Activated naive CD8-positive, alpha-beta T cell treated with anti-CD3 and anti-CD28 coated beads, Interleukin-2, amount 50 U/mL, for 24 hours (primary cell): ENCODE data around the gene MRPS16.

Experiments used
- ATAC-seq: fragments of 150-1000 bp; cut with Tn5 transposase; one replicate; pipeline ENCODE4 v1.10.0; 2021
- DNase-seq: peaks from one replicate; pipeline ENCODE4 v3.0.0; 2021
- H3K27ac Mint-ChIP-seq: one replicate; pipeline ENCODE4 v1.8.0; 2021; ENCODE audit warnings: mild to moderate bottlenecking, mixed read lengths
- H3K27me3 Mint-ChIP-seq: one replicate; pipeline ENCODE4 v1.8.0; 2021; ENCODE audit warnings: mixed read lengths
- H3K36me3 Mint-ChIP-seq: one replicate; pipeline ENCODE4 v1.8.0; 2021; ENCODE audit warnings: low read depth, mixed read lengths
- H3K4me1 Mint-ChIP-seq: one replicate; pipeline ENCODE4 v1.8.0; 2021; ENCODE audit warnings: mixed read lengths
- H3K4me3 Mint-ChIP-seq: one replicate; pipeline ENCODE4 v1.8.0; 2021; ENCODE audit warnings: mild to moderate bottlenecking, moderate library complexity, mixed read lengths
- H3K9me3 Mint-ChIP-seq: one replicate; pipeline ENCODE4 v1.8.0; 2021; ENCODE audit warnings: mixed read lengths

The MRPS16 gene

GRCh38 chr10:73220989-73221388 is 31.5 kb downstream of the MRPS16 start:
- no peak for ATAC-seq
- Mint-ChIP-seq H3K9me3 (no peaks in the 10 kb centered on the region), H3K36me3 (peaks cover 19% of the 10 kb centered on the region), H3K27ac (no peak overlapping the region), H3K4me3 (no peak overlapping the region), H3K27me3 (no peaks in the 10 kb centered on the region), H3K4me1 (peaks cover 9% of the 10 kb centered on the region)
- DNase-seq = no peak

DNA sequence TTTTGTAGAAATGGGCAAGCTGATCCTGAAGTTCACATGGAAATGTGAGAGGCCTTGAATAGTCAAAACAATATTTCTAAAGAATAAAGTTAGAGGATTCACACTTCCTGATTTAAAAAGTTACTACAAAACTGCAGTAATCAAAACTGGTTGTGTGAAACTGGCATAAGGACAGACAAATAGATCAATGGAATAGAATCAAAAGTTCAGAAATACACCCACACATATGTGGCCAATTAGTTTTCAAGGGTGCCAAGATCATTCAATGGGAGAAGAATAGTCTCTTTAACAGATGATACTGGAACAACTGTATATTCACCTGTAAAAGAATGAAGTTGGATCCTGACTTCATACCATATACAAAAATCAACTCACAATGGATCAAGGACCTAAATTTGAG is 33.1 kb downstream of the MRPS16 start:
- peaks cover 9% of the 10 kb centered on the region for H3K4me1 Mint-ChIP-seq
- no peak overlapping the region for H3K27ac Mint-ChIP-seq
- no peaks in the 10 kb centered on the region for H3K27me3 Mint-ChIP-seq
- H3K9me3 Mint-ChIP-seq = no peaks in the 10 kb centered on the region
- peaks cover 29% of the 10 kb centered on the region for H3K36me3 Mint-ChIP-seq
- ATAC-seq (no peak), DNase-seq (no peak)
- no peak overlapping the region for H3K4me3 Mint-ChIP-seq

DNA sequence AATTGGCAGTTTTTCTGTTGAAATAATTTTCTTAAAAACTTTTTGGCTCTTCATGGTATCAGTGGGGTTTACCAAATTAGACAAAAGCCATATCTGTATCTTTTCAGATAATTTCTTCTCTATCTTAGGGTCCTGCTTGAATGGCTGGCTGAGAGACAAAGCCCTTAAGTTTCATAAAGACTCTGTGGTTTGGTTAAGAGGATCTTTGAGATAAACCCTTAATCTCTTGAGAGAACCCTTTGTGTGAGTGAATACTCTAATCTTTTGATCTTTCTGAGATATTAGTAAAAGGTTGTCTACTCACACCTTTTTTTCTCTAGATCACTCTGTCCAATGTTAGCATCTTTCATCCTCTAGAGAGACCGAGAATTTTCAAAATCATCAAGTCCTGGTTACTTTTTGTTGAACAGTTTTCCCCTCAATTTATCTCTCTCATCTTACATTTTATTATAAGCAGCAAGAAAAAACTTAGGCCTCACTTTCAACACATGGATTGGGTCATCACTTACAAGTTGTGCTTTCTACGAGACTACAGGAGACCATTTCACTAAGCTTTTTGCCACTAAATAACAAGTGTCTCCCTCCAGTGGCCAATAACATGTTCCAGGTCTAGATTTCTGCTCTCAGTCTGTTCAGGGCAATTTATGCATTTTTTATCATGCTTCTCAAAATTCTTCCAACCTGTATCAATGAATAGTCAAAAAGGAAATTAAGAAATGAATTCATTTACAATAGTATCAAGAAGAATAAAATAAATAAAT is 33.8 kb downstream of the MRPS16 start:
- H3K4me1 Mint-ChIP-seq = peaks cover 9% of the 10 kb centered on the region
- no peaks in the 10 kb centered on the region for H3K27me3 Mint-ChIP-seq
- ATAC-seq (no peak), DNase-seq (no peak)
- H3K9me3 Mint-ChIP-seq = no peaks in the 10 kb centered on the region
- H3K4me3 Mint-ChIP-seq = no peak overlapping the region
- H3K36me3 Mint-ChIP-seq = peaks cover 32% of the 10 kb centered on the region
- no peak overlapping the region for H3K27ac Mint-ChIP-seq

GRCh38 chr10:73217628-73218027 is 34.8 kb downstream of the MRPS16 start:
- H3K27me3 Mint-ChIP-seq = no peaks in the 10 kb centered on the region
- H3K36me3 Mint-ChIP-seq = peaks cover 35% of the 10 kb centered on the region
- H3K4me1 Mint-ChIP-seq = peaks cover 9% of the 10 kb centered on the region
- no peak overlapping the region for H3K27ac Mint-ChIP-seq
- H3K4me3 Mint-ChIP-seq = no peak overlapping the region
- no peak for DNase-seq
- no peaks in the 10 kb centered on the region for H3K9me3 Mint-ChIP-seq
- ATAC-seq = peak; percentile 59

- ATAC-seq (no peak), DNase-seq (no peak)
- Mint-ChIP-seq H3K27ac (no peak overlapping the region), H3K4me1 (peaks cover 11% of the 10 kb centered on the region), H3K9me3 (no peaks in the 10 kb centered on the region), H3K4me3 (no peak overlapping the region), H3K27me3 (no peaks in the 10 kb centered on the region), H3K36me3 (peaks cover 36% of the 10 kb centered on the region)
Observed at GRCh38 chr10:73215749-73216148, 36.7 kb downstream of the MRPS16 start.

GRCh38 chr10:73211106-73211811 is 41.2 kb downstream of the MRPS16 start:
- Mint-ChIP-seq H3K4me1 (peaks cover 4% of the 10 kb centered on the region), H3K4me3 (no peak overlapping the region), H3K27ac (no peak overlapping the region), H3K9me3 (no peaks in the 10 kb centered on the region), H3K36me3 (peaks cover 24% of the 10 kb centered on the region), H3K27me3 (no peaks in the 10 kb centered on the region)
- DNase-seq (no peak), ATAC-seq (peak; percentile 59)

DNA sequence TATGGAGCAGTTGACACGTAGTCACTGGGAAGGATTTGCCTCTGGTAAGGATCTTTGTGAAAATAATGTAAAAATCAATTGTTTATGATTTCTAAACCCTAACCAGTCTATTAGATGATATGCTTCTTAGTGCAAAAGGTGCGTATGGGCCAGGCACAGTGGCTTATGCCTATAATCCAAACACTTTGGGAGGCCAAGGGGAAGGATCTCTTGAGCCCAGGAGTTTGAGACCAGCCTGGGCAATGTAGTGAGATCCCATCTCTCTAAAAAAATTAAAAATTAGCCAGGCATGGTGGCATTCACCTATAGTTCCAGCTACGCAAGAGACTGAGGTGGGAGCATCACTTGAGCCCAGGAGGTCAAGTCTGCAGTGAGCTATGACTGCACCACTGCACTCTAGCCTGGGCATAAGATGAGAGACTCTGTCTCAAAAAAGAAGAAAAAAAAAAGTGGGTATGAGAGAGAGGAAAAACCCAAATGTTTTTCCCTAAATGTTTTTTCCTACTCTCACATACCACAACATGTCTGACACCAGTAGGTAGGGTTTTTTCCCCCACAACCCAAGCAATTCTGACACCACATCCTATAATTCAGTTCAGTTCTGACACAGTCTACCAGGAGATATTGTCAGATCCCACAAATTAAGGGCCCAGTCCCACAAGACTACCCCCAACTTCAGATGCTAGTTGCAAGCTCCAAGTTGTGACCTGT is 41.9 kb downstream of the MRPS16 start:
- peaks cover 4% of the 10 kb centered on the region for H3K4me1 Mint-ChIP-seq
- no peak overlapping the region for H3K27ac Mint-ChIP-seq
- H3K27me3 Mint-ChIP-seq = no peaks in the 10 kb centered on the region
- peaks cover 24% of the 10 kb centered on the region for H3K36me3 Mint-ChIP-seq
- DNase-seq (no peak), ATAC-seq (peak; percentile 57)
- H3K9me3 Mint-ChIP-seq = peaks cover 6% of the 10 kb centered on the region
- H3K4me3 Mint-ChIP-seq = no peak overlapping the region

GRCh38 chr10:73209705-73210104 is 42.7 kb downstream of the MRPS16 start:
- Mint-ChIP-seq H3K27me3 (no peaks in the 10 kb centered on the region), H3K4me1 (peaks cover 4% of the 10 kb centered on the region), H3K27ac (no peak overlapping the region), H3K4me3 (no peak overlapping the region), H3K9me3 (peaks cover 6% of the 10 kb centered on the region), H3K36me3 (peaks cover 25% of the 10 kb centered on the region)
- ATAC-seq (no peak), DNase-seq (no peak)

DNA sequence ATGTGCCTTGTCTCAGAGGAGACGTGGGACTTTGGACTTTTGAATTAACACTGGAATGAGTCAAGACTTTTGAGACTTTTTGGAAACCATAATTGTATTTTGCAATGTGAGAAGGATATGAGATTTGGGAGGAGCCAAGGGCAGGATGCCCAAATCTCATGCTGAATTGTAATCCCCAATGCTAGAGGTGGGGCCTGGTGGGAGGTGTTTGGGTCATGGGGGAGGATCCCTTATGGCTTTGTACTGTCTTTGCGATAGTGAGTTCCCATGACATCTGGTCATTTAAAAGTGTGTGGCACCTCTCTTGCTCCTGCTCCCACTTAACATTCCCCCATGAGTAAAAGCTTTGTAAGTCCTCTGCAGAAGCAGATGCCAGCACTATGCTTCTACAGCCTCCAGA is 44.6 kb downstream of the MRPS16 start:
- Mint-ChIP-seq H3K9me3 (peaks cover 6% of the 10 kb centered on the region), H3K27ac (no peak overlapping the region), H3K27me3 (no peaks in the 10 kb centered on the region), H3K4me3 (no peak overlapping the region), H3K4me1 (peaks cover 4% of the 10 kb centered on the region), H3K36me3 (peaks cover 17% of the 10 kb centered on the region)
- ATAC-seq = no peak
- no peak for DNase-seq

GRCh38 chr10:73206385-73206784 is 46.1 kb downstream of the MRPS16 start:
- Mint-ChIP-seq H3K27me3 (no peaks in the 10 kb centered on the region), H3K4me1 (peaks cover 4% of the 10 kb centered on the region), H3K9me3 (peaks cover 6% of the 10 kb centered on the region), H3K27ac (no peak overlapping the region), H3K4me3 (no peak overlapping the region), H3K36me3 (peaks cover 15% of the 10 kb centered on the region)
- ATAC-seq = no peak
- no peak for DNase-seq

DNA sequence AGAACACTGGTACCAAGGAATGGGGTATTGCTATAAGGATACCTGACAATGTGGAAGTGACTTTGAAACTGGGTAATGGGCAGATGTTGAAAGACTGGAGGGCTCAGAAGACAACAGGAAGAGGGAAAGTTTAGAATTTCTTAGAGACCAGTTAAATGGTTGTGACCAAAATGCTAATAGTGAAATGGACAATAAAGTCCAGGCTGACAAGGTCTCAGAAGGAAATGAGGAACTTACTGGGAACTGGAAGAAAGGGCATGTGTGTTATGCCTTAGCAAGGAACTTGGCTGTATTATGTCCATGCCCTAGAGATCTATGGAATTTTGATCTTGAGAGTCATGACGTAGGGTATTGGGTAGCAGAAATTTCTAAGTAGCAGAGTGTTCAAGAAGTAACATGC is 46.6 kb downstream of the MRPS16 start:
- DNase-seq (no peak), ATAC-seq (no peak)
- peaks cover 14% of the 10 kb centered on the region for H3K36me3 Mint-ChIP-seq
- peaks cover 4% of the 10 kb centered on the region for H3K4me1 Mint-ChIP-seq
- peaks cover 6% of the 10 kb centered on the region for H3K9me3 Mint-ChIP-seq
- H3K4me3 Mint-ChIP-seq = no peak overlapping the region
- no peaks in the 10 kb centered on the region for H3K27me3 Mint-ChIP-seq
- no peak overlapping the region for H3K27ac Mint-ChIP-seq

DNA sequence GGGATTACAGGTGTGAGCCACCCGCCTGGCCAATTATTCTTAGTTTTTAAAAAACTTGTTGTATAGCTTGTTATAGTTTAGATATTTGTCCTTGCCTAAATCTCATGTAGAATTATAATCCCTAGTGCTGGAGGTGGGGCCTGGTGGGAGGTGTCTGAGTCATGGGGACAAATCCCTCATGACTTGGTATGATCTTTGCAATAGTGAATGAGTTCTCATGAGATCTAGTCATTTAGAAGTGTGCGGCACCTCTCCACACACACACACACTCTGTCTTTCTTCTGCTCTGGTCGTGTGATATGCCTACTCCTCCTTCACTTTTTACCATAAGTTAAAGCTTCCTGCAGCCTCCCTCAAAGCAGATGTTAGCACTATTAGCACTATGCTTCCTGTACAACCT is 47.4 kb downstream of the MRPS16 start:
- no peak overlapping the region for H3K4me3 Mint-ChIP-seq
- ATAC-seq = no peak
- DNase-seq = no peak
- peaks cover 6% of the 10 kb centered on the region for H3K9me3 Mint-ChIP-seq
- no peaks in the 10 kb centered on the region for H3K4me1 Mint-ChIP-seq
- peaks cover 11% of the 10 kb centered on the region for H3K36me3 Mint-ChIP-seq
- H3K27me3 Mint-ChIP-seq = no peaks in the 10 kb centered on the region
- no peak overlapping the region for H3K27ac Mint-ChIP-seq
